ENCODE results near the gene PLXDC2.

The PLXDC2 gene

GRCh38 chr10:19848226-19848985 is 32.2 kb downstream of the PLXDC2 start:
- no peak for DNase-seq
- 100% methylated on average over 3 of the region's 7 CpGs for WGBS (ENCODE audit: insufficient coverage)
- POLR2A ChIA-PET: no interaction called here
- H3K4me1 ChIP-seq (ENCODE audit: control extremely low read depth in 1 of 4, control insufficient read depth in 4 of 4, insufficient read depth in 4 of 4, low read length in 3 of 4): no peaks in the 10 kb centered on the region
- H3K36me3 ChIP-seq (ENCODE audit: control insufficient read depth in 4 of 4, insufficient read depth in 4 of 4, low read length in 3 of 4): peaks cover 0 to 10% (median 3%) of the 10 kb centered on the region in 4 experiments
- H3K27me3 ChIP-seq (replicated peaks in 2 of 5; ENCODE audit: control insufficient read depth in 4 of 5, insufficient read depth in 5 of 5, low read length in 4 of 5): no peaks in the 10 kb centered on the region
- H3K4me3 ChIP-seq (ENCODE audit: control insufficient read depth in 1 of 7, extremely low read depth in 1 of 7, insufficient read depth in 4 of 7, low read depth in 2 of 7, low read length in 6 of 7): no peak overlapping the region
- no peak overlapping the region for H3K27ac ChIP-seq (ENCODE audit: insufficient read depth in 1 of 2, low read depth in 1 of 2, low read length in 2 of 2, poor library complexity in 1 of 2, severe bottlenecking in 2 of 2)
- peaks cover 0 to 4% (median 0%) of the 10 kb centered on the region in 5 experiments for H3K9me3 ChIP-seq (ENCODE audit: control extremely low read depth in 1 of 5, control insufficient read depth in 4 of 5, insufficient read depth in 2 of 5, low read depth in 1 of 5, low read length in 4 of 5)
- CTCF ChIA-PET: no interaction called here

- no peak for DNase-seq
- Histone ChIP-seq H3K4me3 (ENCODE audit: control insufficient read depth in 1 of 7, extremely low read depth in 1 of 7, insufficient read depth in 4 of 7, low read depth in 2 of 7, low read length in 6 of 7) (no peak overlapping the region), H3K27ac (ENCODE audit: insufficient read depth in 1 of 2, low read depth in 1 of 2, low read length in 2 of 2, poor library complexity in 1 of 2, severe bottlenecking in 2 of 2) (no peak overlapping the region), H3K9me3 (ENCODE audit: control extremely low read depth in 1 of 5, control insufficient read depth in 4 of 5, insufficient read depth in 2 of 5, low read depth in 1 of 5, low read length in 4 of 5) (no peaks in the 10 kb centered on the region), H3K36me3 (ENCODE audit: control insufficient read depth in 4 of 4, insufficient read depth in 4 of 4, low read length in 3 of 4) (peaks cover 0 to 3% (median under 1%) of the 10 kb centered on the region in 4 experiments), H3K27me3 (replicated peaks in 2 of 5; ENCODE audit: control insufficient read depth in 4 of 5, insufficient read depth in 5 of 5, low read length in 4 of 5) (no peaks in the 10 kb centered on the region), H3K4me1 (ENCODE audit: control extremely low read depth in 1 of 4, control insufficient read depth in 4 of 4, insufficient read depth in 4 of 4, low read length in 3 of 4) (no peaks in the 10 kb centered on the region)
- POLR2A ChIA-PET: no interaction called here
- CTCF ChIA-PET: no interaction called here
- whole genome bisulfite sequencing (ENCODE audit: insufficient coverage): 92% methylated on average over 3 of the region's 5 CpGs
Measured at GRCh38 chr10:19853831-19854230, 37.6 kb downstream of the PLXDC2 start.

GRCh38 chr10:19857876-19858275 is 41.6 kb downstream of the PLXDC2 start:
- WGBS (ENCODE audit: insufficient coverage): 100% methylated on average over 2 of the region's 3 CpGs
- Histone ChIP-seq H3K27ac (ENCODE audit: insufficient read depth in 1 of 2, low read depth in 1 of 2, low read length in 2 of 2, poor library complexity in 1 of 2, severe bottlenecking in 2 of 2) (no peak overlapping the region), H3K36me3 (ENCODE audit: control insufficient read depth in 4 of 4, insufficient read depth in 4 of 4, low read length in 3 of 4) (peaks cover 0 to 5% (median 2%) of the 10 kb centered on the region in 4 experiments), H3K4me1 (ENCODE audit: control extremely low read depth in 1 of 4, control insufficient read depth in 4 of 4, insufficient read depth in 4 of 4, low read length in 3 of 4) (no peaks in the 10 kb centered on the region), H3K9me3 (ENCODE audit: control extremely low read depth in 1 of 5, control insufficient read depth in 4 of 5, insufficient read depth in 2 of 5, low read depth in 1 of 5, low read length in 4 of 5) (no peaks in the 10 kb centered on the region), H3K4me3 (ENCODE audit: control insufficient read depth in 1 of 7, extremely low read depth in 1 of 7, insufficient read depth in 4 of 7, low read depth in 2 of 7, low read length in 6 of 7) (no peak overlapping the region), H3K27me3 (replicated peaks in 2 of 5; ENCODE audit: control insufficient read depth in 4 of 5, insufficient read depth in 5 of 5, low read length in 4 of 5) (no peaks in the 10 kb centered on the region)
- POLR2A ChIA-PET: interaction anchor here (0.5 kb wide), 1 partner anchor 488 kb away, joined by 6 read pairs; no protein-coding TSS in a partner anchor
- CTCF ChIA-PET: no interaction called here
- no peak for DNase-seq

GRCh38 chr10:19860107-19860506 is 43.9 kb downstream of the PLXDC2 start:
- POLR2A ChIA-PET: interaction anchor here (0.6 kb wide), 2 partner anchors 10 to 241 kb away, joined by 3 to 7 read pairs; no protein-coding TSS in a partner anchor
- no peak overlapping the region for H3K27ac ChIP-seq (ENCODE audit: insufficient read depth in 1 of 2, low read depth in 1 of 2, low read length in 2 of 2, poor library complexity in 1 of 2, severe bottlenecking in 2 of 2)
- CTCF ChIA-PET: interaction anchor here (0.9 kb wide), 1 partner anchor 909 kb away, joined by 3 read pairs; no protein-coding TSS in a partner anchor
- no peaks in the 10 kb centered on the region for H3K27me3 ChIP-seq (replicated peaks in 2 of 5; ENCODE audit: control insufficient read depth in 4 of 5, insufficient read depth in 5 of 5, low read length in 4 of 5)
- H3K36me3 ChIP-seq (ENCODE audit: control insufficient read depth in 4 of 4, insufficient read depth in 4 of 4, low read length in 3 of 4): peaks cover 0 to 8% (median 1%) of the 10 kb centered on the region in 4 experiments
- no peaks in the 10 kb centered on the region for H3K4me1 ChIP-seq (ENCODE audit: control extremely low read depth in 1 of 4, control insufficient read depth in 4 of 4, insufficient read depth in 4 of 4, low read length in 3 of 4)
- DNase-seq: no peak
- H3K4me3 ChIP-seq (ENCODE audit: control insufficient read depth in 1 of 7, extremely low read depth in 1 of 7, insufficient read depth in 4 of 7, low read depth in 2 of 7, low read length in 6 of 7): no peak overlapping the region
- WGBS (ENCODE audit: insufficient coverage): 100% methylated on average over 1 of the region's 1 CpG
- H3K9me3 ChIP-seq (ENCODE audit: control extremely low read depth in 1 of 5, control insufficient read depth in 4 of 5, insufficient read depth in 2 of 5, low read depth in 1 of 5, low read length in 4 of 5): no peaks in the 10 kb centered on the region

GRCh38 chr10:19862811-19863515 is 46.7 kb downstream of the PLXDC2 start:
- WGBS (ENCODE audit: insufficient coverage): 93% methylated on average over 7 of the region's 8 CpGs
- H3K4me1 ChIP-seq (ENCODE audit: control extremely low read depth in 1 of 4, control insufficient read depth in 4 of 4, insufficient read depth in 4 of 4, low read length in 3 of 4): no peaks in the 10 kb centered on the region
- DNase-seq: no peak
- ChIA-PET CTCF (interaction anchor here (0.6 to 1.5 kb wide), 2 partner anchors 11 to 17 kb away, joined by 3 read pairs; no protein-coding TSS in a partner anchor), POLR2A (no interaction called here)
- no peaks in the 10 kb centered on the region for H3K27me3 ChIP-seq (replicated peaks in 2 of 5; ENCODE audit: control insufficient read depth in 4 of 5, insufficient read depth in 5 of 5, low read length in 4 of 5)
- peaks cover 0 to 3% (median 2%) of the 10 kb centered on the region in 5 experiments for H3K9me3 ChIP-seq (ENCODE audit: control extremely low read depth in 1 of 5, control insufficient read depth in 4 of 5, insufficient read depth in 2 of 5, low read depth in 1 of 5, low read length in 4 of 5)
- H3K4me3 ChIP-seq (ENCODE audit: control insufficient read depth in 1 of 7, extremely low read depth in 1 of 7, insufficient read depth in 4 of 7, low read depth in 2 of 7, low read length in 6 of 7): no peak overlapping the region
- peaks cover 0 to 19% (median 9%) of the 10 kb centered on the region in 4 experiments for H3K36me3 ChIP-seq (ENCODE audit: control insufficient read depth in 4 of 4, insufficient read depth in 4 of 4, low read length in 3 of 4)
- H3K27ac ChIP-seq (ENCODE audit: insufficient read depth in 1 of 2, low read depth in 1 of 2, low read length in 2 of 2, poor library complexity in 1 of 2, severe bottlenecking in 2 of 2): no peak overlapping the region

GRCh38 chr10:19865676-19866075 is 49.4 kb downstream of the PLXDC2 start:
- POLR2A ChIA-PET: no interaction called here
- Histone ChIP-seq H3K36me3 (ENCODE audit: control insufficient read depth in 4 of 4, insufficient read depth in 4 of 4, low read length in 3 of 4) (peaks cover 0 to 16% (median 9%) of the 10 kb centered on the region in 4 experiments), H3K4me1 (ENCODE audit: control extremely low read depth in 1 of 4, control insufficient read depth in 4 of 4, insufficient read depth in 4 of 4, low read length in 3 of 4) (no peaks in the 10 kb centered on the region), H3K27me3 (replicated peaks in 2 of 5; ENCODE audit: control insufficient read depth in 4 of 5, insufficient read depth in 5 of 5, low read length in 4 of 5) (no peaks in the 10 kb centered on the region), H3K9me3 (ENCODE audit: control extremely low read depth in 1 of 5, control insufficient read depth in 4 of 5, insufficient read depth in 2 of 5, low read depth in 1 of 5, low read length in 4 of 5) (peaks cover 0 to 3% (median 2%) of the 10 kb centered on the region in 5 experiments), H3K27ac (ENCODE audit: insufficient read depth in 1 of 2, low read depth in 1 of 2, low read length in 2 of 2, poor library complexity in 1 of 2, severe bottlenecking in 2 of 2) (no peak overlapping the region), H3K4me3 (ENCODE audit: control insufficient read depth in 1 of 7, extremely low read depth in 1 of 7, insufficient read depth in 4 of 7, low read depth in 2 of 7, low read length in 6 of 7) (no peak overlapping the region)
- no peak for DNase-seq
- CTCF ChIA-PET: interaction anchor here (0.9 to 1.5 kb wide), 2 partner anchors 13 to 102 kb away, joined by 3 to 6 read pairs; no protein-coding TSS in a partner anchor

GRCh38 chr10:19869370-19869769 is 53.1 kb downstream of the PLXDC2 start:
- Histone ChIP-seq H3K27me3 (replicated peaks in 2 of 5; ENCODE audit: control insufficient read depth in 4 of 5, insufficient read depth in 5 of 5, low read length in 4 of 5) (no peaks in the 10 kb centered on the region), H3K4me1 (ENCODE audit: control extremely low read depth in 1 of 4, control insufficient read depth in 4 of 4, insufficient read depth in 4 of 4, low read length in 3 of 4) (no peaks in the 10 kb centered on the region), H3K9me3 (ENCODE audit: control extremely low read depth in 1 of 5, control insufficient read depth in 4 of 5, insufficient read depth in 2 of 5, low read depth in 1 of 5, low read length in 4 of 5) (peaks cover 0 to 3% (median 2%) of the 10 kb centered on the region in 5 experiments), H3K4me3 (ENCODE audit: control insufficient read depth in 1 of 7, extremely low read depth in 1 of 7, insufficient read depth in 4 of 7, low read depth in 2 of 7, low read length in 6 of 7) (no peak overlapping the region), H3K36me3 (ENCODE audit: control insufficient read depth in 4 of 4, insufficient read depth in 4 of 4, low read length in 3 of 4) (peaks cover 0 to 16% (median 11%) of the 10 kb centered on the region in 4 experiments), H3K27ac (ENCODE audit: insufficient read depth in 1 of 2, low read depth in 1 of 2, low read length in 2 of 2, poor library complexity in 1 of 2, severe bottlenecking in 2 of 2) (no peak overlapping the region)
- no CpG with 5 or more reads among the region's 1 CpG for WGBS (ENCODE audit: insufficient coverage)
- POLR2A ChIA-PET: interaction anchor here (0.7 kb wide), 1 partner anchor 9 kb away, joined by 3 read pairs; no protein-coding TSS in a partner anchor
- CTCF ChIA-PET: no interaction called here
- DNase-seq: no peak

Measured in common myeloid progenitor, CD34-positive (primary cell).